Neuronal stem cell (in vitro differentiated cells): ENCODE data around the gene YARS1.
A peak's percentile ranks its signal among the peaks of the same experiment; 100 is the strongest.

Experiments
- DNase-seq: peaks from one replicate; pipeline ENCODE4 v3.0.0-alpha.2; 2013; ENCODE audit warnings: low spot score
- H2AFZ ChIP-seq: one replicate; pipeline ENCODE4 v1.6.1; 2013; ENCODE audit warnings: mild to moderate bottlenecking, low read length, inconsistent platforms
- H2AK5ac ChIP-seq: 2 replicates; pipeline ENCODE4 v1.6.1; 2013; ENCODE audit warnings: low read depth, mild to moderate bottlenecking, inconsistent platforms, low read length, moderate library complexity, mixed read lengths
- H2BK120ac ChIP-seq: 2 replicates; pipeline ENCODE4 v1.6.1; 2013; ENCODE audit warnings: low read depth, mild to moderate bottlenecking, inconsistent platforms, low read length, moderate library complexity, mixed read lengths
- H2BK12ac ChIP-seq: one replicate; pipeline ENCODE4 v1.6.1; 2013; ENCODE audit warnings: low read length, inconsistent platforms
- H2BK15ac ChIP-seq: 2 replicates; pipeline ENCODE4 v1.6.1; 2013; ENCODE audit warnings: mild to moderate bottlenecking, low read length, inconsistent platforms, mixed read lengths
- H2BK5ac ChIP-seq: one replicate; pipeline ENCODE4 v1.6.1; 2013; ENCODE audit warnings: inconsistent platforms, mild to moderate bottlenecking, low read length, moderate library complexity
- H3K14ac ChIP-seq: one replicate; pipeline ENCODE4 v1.6.1; 2013; ENCODE audit warnings: low read length, inconsistent platforms
- H3K18ac ChIP-seq: 2 replicates; pipeline ENCODE4 v1.6.1; 2013; ENCODE audit warnings: low read length, inconsistent platforms
- H3K23ac ChIP-seq: 2 replicates; pipeline ENCODE4 v1.6.1; 2013; ENCODE audit warnings: low read depth, mild to moderate bottlenecking, mixed read lengths, low read length, inconsistent platforms; ENCODE audit not compliant: poor library complexity
- H3K27ac ChIP-seq: replicated peaks from 3 replicates; pipeline ENCODE4 v1.5.1; 2013; ENCODE audit warnings: low read length, inconsistent platforms
- H3K27me3 ChIP-seq, 3 experiments: 2 replicates each; pipeline ENCODE4 v1.6.1; 2013; ENCODE audit warnings: low read length in 3 of 3, mild to moderate bottlenecking in 2 of 3, inconsistent platforms in 1 of 3, low read depth in 1 of 3, mixed read lengths in 1 of 3, moderate library complexity in 1 of 3; ENCODE audit not compliant: control insufficient read depth in 3 of 3, insufficient read depth in 3 of 3
- H3K36me3 ChIP-seq, 2 donors: replicated peaks in 1 of 2; 2 replicates each; pipeline ENCODE4 v1.6.1; 2013; ENCODE audit warnings: low read length in 2 of 2; ENCODE audit not compliant: control insufficient read depth in 2 of 2, insufficient read depth in 2 of 2
- H3K4ac ChIP-seq: 2 replicates; pipeline ENCODE4 v1.6.1; 2013; ENCODE audit warnings: inconsistent platforms, mild to moderate bottlenecking, low read length, moderate library complexity
- H3K4me1 ChIP-seq, 2 donors: 1 replicate in 1 of 2; 2 replicates in 1 of 2; pipeline ENCODE4 v1.6.1; 2013; ENCODE audit warnings: low read length in 2 of 2, low read depth in 1 of 2; ENCODE audit not compliant: control insufficient read depth in 2 of 2, insufficient read depth in 1 of 2
- H3K4me2 ChIP-seq: one replicate; pipeline ENCODE4 v1.6.1; 2013; ENCODE audit warnings: mild to moderate bottlenecking, low read length, inconsistent platforms; ENCODE audit not compliant: insufficient read depth, poor library complexity, severe bottlenecking
- H3K4me3 ChIP-seq, 2 donors: 2 replicates each; pipeline ENCODE4 v1.5.1; 2013; ENCODE audit warnings: low read length in 2 of 2, mild to moderate bottlenecking in 2 of 2, inconsistent platforms in 1 of 2, moderate library complexity in 1 of 2
- H3K79me1 ChIP-seq: one replicate; pipeline ENCODE4 v1.6.1; 2013; ENCODE audit warnings: low read depth, mild to moderate bottlenecking, inconsistent platforms, low read length, moderate library complexity
- H3K9ac ChIP-seq: one replicate; pipeline ENCODE4 v1.6.1; 2013; ENCODE audit warnings: mild to moderate bottlenecking, low read depth, low read length, inconsistent platforms; ENCODE audit not compliant: poor library complexity
- H3K9me3 ChIP-seq, 2 donors: replicated peaks in 1 of 2; 2 replicates each; pipeline versions ENCODE3 to v1.6.1; 2013; ENCODE audit warnings: low read length in 2 of 2, mild to moderate bottlenecking in 2 of 2, inconsistent platforms in 1 of 2, low read depth in 1 of 2, mixed read lengths in 1 of 2, moderate library complexity in 1 of 2; ENCODE audit not compliant: control insufficient read depth in 2 of 2, insufficient read depth in 1 of 2
- H4K8ac ChIP-seq: one replicate; pipeline ENCODE4 v1.6.1; 2013; ENCODE audit warnings: low read depth, mild to moderate bottlenecking, inconsistent platforms, low read length, moderate library complexity
- H4K91ac ChIP-seq: one replicate; pipeline ENCODE4 v1.6.1; 2013; ENCODE audit warnings: low read length, low read depth, mild to moderate bottlenecking, inconsistent platforms; ENCODE audit not compliant: poor library complexity
- WGBS, 2 donors: extraction: QIAGEN DNeasy Blood & Tissue Kit; methylation state at CpG; one replicate each; pipeline ENCODE4 v1.1.7; 2013; ENCODE audit warnings: missing lambda C conversion rate in 2 of 2, mixed read lengths in 1 of 2; ENCODE audit not compliant: insufficient read length in 2 of 2, insufficient replicate concordance in 1 of 2; ENCODE audit errors: extremely low coverage in 2 of 2; 5-methylcytosine and 5-hydroxymethylcytosine counted together

Gene YARS1

GRCh38 chr1:32753532-32754316, 63.4 kb downstream of the YARS1 start:
- H3K18ac ChIP-seq: peak overlapping the region; percentile 66
- no peak overlapping the region for H2BK120ac ChIP-seq
- H3K27me3 ChIP-seq: no peaks in the 10 kb centered on the region
- peaks cover 4 to 13% of the 10 kb centered on the region in 2 donors for H3K4me1 ChIP-seq
- no CpG with 5 or more reads among the region's 66 CpGs for WGBS, 2 donors
- H2BK15ac ChIP-seq: no peak overlapping the region
- no peak overlapping the region for H2BK12ac ChIP-seq
- no peak overlapping the region for H2AK5ac ChIP-seq
- H3K14ac ChIP-seq: no peak overlapping the region
- H4K91ac ChIP-seq: no peak overlapping the region
- no peak overlapping the region for H4K8ac ChIP-seq
- peaks cover 0 to 2% of the 10 kb centered on the region in 2 donors for H3K9me3 ChIP-seq
- peak overlapping the region; percentile 58 to 100 for H3K4me3 ChIP-seq
- peak overlapping the region; percentile 72 for H3K27ac ChIP-seq
- no peak overlapping the region for H3K4ac ChIP-seq
- peak; percentile 86 for DNase-seq
- peak overlapping the region; percentile 70 for H3K4me2 ChIP-seq
- H3K79me1 ChIP-seq: peaks cover 5% of the 10 kb centered on the region
- no peaks in the 10 kb centered on the region for H3K36me3 ChIP-seq
- H3K23ac ChIP-seq: peak overlapping the region; percentile 90
- H3K9ac ChIP-seq: peak overlapping the region; percentile 93
- H2AFZ ChIP-seq: peak overlapping the region; percentile 91
- peak overlapping the region; percentile 3 for H2BK5ac ChIP-seq

DNA sequence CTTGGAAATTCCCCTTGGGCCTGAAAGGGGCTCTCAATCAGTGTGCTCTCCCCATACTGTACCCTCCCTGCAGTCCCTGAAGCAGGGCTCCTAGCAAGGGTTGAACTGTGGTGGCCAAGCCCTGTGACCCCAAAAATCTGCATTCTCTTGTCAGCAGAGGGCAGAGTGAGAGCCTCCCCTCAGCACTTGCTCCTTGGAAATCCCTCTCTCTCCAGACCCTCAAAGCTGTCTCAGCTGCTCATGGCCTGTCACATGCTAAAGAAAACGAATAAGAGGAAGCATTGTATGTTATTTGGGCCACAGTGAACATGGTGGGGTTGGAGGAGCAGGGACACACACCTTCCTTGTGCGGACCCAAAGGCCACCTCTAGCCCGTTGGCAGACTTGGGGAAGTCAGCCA, 67.4 kb downstream of the YARS1 start:
- Histone ChIP-seq H4K8ac (no peak overlapping the region), H3K9me3 (peaks cover 0 to 2% of the 10 kb centered on the region in 2 donors), H3K4ac (no peak overlapping the region), H3K23ac (no peak overlapping the region), H3K27ac (no peak overlapping the region), H2BK12ac (no peak overlapping the region), H3K4me1 (peaks cover 0 to 2% of the 10 kb centered on the region in 2 donors), H3K79me1 (peaks cover 5% of the 10 kb centered on the region), H2BK120ac (no peak overlapping the region), H4K91ac (no peak overlapping the region), H3K4me2 (no peak overlapping the region), H3K4me3 (no peak overlapping the region), H3K27me3 (no peaks in the 10 kb centered on the region), H2AFZ (no peak overlapping the region), H2AK5ac (no peak overlapping the region), H3K36me3 (no peaks in the 10 kb centered on the region), H3K18ac (no peak overlapping the region), H3K9ac (no peak overlapping the region), H2BK15ac (no peak overlapping the region), H3K14ac (no peak overlapping the region), H2BK5ac (no peak overlapping the region)
- DNase-seq: no peak
- no CpG with 5 or more reads among the region's 3 CpGs for WGBS, 2 donors

GRCh38 chr1:32749332-32749731, 67.8 kb downstream of the YARS1 start:
- no peak overlapping the region for H3K27ac ChIP-seq
- H3K9ac ChIP-seq: no peak overlapping the region
- H2BK15ac ChIP-seq: no peak overlapping the region
- H3K14ac ChIP-seq: no peak overlapping the region
- no CpG with 5 or more reads among the region's 4 CpGs for WGBS, 2 donors
- H3K18ac ChIP-seq: no peak overlapping the region
- no peak overlapping the region for H3K23ac ChIP-seq
- H3K4ac ChIP-seq: no peak overlapping the region
- H2BK120ac ChIP-seq: no peak overlapping the region
- peaks cover 0 to 2% of the 10 kb centered on the region in 2 donors for H3K4me1 ChIP-seq
- H3K4me2 ChIP-seq: no peak overlapping the region
- H3K27me3 ChIP-seq: no peaks in the 10 kb centered on the region
- H4K8ac ChIP-seq: no peak overlapping the region
- no peak overlapping the region for H2AK5ac ChIP-seq
- no peak overlapping the region for H2BK5ac ChIP-seq
- H2BK12ac ChIP-seq: no peak overlapping the region
- no peak overlapping the region for H4K91ac ChIP-seq
- H3K36me3 ChIP-seq: no peaks in the 10 kb centered on the region
- H3K9me3 ChIP-seq: peaks cover 0 to 1% of the 10 kb centered on the region in 2 donors
- peaks cover 3% of the 10 kb centered on the region for H3K79me1 ChIP-seq
- no peak overlapping the region for H2AFZ ChIP-seq
- H3K4me3 ChIP-seq: no peak overlapping the region
- no peak for DNase-seq

GRCh38 chr1:32748926-32749325, 68.2 kb downstream of the YARS1 start:
- H4K8ac ChIP-seq: no peak overlapping the region
- H3K4me1 ChIP-seq: peaks cover under 1 to 2% of the 10 kb centered on the region in 2 donors
- no peak overlapping the region for H3K27ac ChIP-seq
- H2BK12ac ChIP-seq: no peak overlapping the region
- no peak overlapping the region for H2AFZ ChIP-seq
- H2BK5ac ChIP-seq: no peak overlapping the region
- H3K9me3 ChIP-seq: no peaks in the 10 kb centered on the region
- no peak overlapping the region for H4K91ac ChIP-seq
- H3K79me1 ChIP-seq: no peaks in the 10 kb centered on the region
- no peak overlapping the region for H2BK120ac ChIP-seq
- no peak overlapping the region for H2BK15ac ChIP-seq
- no peak overlapping the region for H3K4ac ChIP-seq
- no peak for DNase-seq
- no peak overlapping the region for H3K9ac ChIP-seq
- no peak overlapping the region for H3K4me2 ChIP-seq
- no peak overlapping the region for H3K23ac ChIP-seq
- no peaks in the 10 kb centered on the region for H3K27me3 ChIP-seq
- H3K14ac ChIP-seq: no peak overlapping the region
- no CpG with 5 or more reads among the region's 8 CpGs for WGBS, 2 donors
- no peak overlapping the region for H3K4me3 ChIP-seq
- no peak overlapping the region for H2AK5ac ChIP-seq
- no peaks in the 10 kb centered on the region for H3K36me3 ChIP-seq
- H3K18ac ChIP-seq: no peak overlapping the region
